ES-I3 (cell line): ENCODE data around the gene ST6GALNAC2.
"Not testable (repeated sequence)": the region's sequence is repeated elsewhere in the genome, so short reads cannot be mapped to it uniquely, and the experiment has no call there.

Experiments used
- H3K36me3 ChIP-seq: 2 replicates; pipeline ENCODE4 v1.6.1; 2013; ENCODE audit warnings: mild to moderate bottlenecking, low read length, control low read depth, moderate library complexity; ENCODE audit not compliant: insufficient read depth
- H3K4me1 ChIP-seq: 2 replicates; pipeline ENCODE4 v1.6.1; 2013; ENCODE audit warnings: mild to moderate bottlenecking, control low read depth, low read length; ENCODE audit not compliant: insufficient read depth
- H3K9ac ChIP-seq: 2 replicates; pipeline ENCODE4 v1.6.1; 2013; ENCODE audit warnings: low read depth, mild to moderate bottlenecking, low read length, moderate library complexity
- H3K9me3 ChIP-seq: 2 replicates; pipeline ENCODE4 v1.6.1; 2013; ENCODE audit warnings: mild to moderate bottlenecking, low read length, moderate library complexity; ENCODE audit not compliant: control insufficient read depth, insufficient read depth

The ST6GALNAC2 gene

DNA sequence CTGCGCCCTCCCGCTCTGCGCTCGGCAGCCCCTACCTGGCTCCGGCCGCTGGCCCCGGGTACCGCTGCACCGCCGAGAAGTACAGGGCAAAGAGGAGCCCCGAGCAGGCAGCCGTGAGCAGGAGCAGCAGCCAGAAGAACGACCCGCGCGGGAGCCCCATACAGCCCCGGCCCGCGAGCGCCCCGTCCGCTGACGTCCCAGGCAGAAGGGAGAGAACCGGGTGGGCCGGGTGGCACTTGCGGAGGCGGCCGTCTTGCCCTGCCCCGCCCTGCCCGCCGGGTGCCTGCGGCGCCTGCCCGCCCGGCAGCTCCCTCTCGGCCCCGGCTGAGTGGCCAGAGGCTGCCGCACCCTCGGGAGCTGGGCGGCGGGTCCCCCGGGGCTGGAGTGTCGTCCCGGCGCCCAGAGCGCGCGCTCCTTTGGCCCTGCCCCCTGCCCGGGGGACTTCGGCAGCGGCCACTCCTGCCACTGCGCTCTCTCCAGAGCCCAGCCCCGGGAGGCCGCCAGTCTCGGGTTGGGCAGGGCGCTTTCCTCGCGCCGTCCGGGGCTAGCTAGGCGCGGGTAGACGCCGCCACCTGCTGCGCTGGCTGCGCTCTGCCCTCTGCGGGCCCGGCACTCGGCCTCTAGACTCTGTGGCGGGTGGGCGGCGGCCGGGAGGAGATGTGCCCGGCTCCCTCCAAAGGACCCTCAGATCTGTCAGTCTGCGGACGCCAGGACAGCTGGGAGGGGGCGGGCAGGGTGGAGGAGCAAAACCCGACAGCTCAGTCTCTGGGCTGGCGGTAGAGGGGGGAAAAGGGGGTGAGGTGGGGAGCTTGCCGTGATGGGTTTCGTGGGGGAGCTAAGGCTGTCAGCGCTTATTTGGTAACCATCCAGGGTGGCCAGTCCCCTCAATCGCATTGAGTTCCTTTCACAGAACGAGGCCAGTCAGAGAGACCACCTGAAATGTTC is at the start of gene ST6GALNAC2:
Gene ST6GALNAC2, minus strand, starts transcription at position 212 of the 945 bp plus-strand sequence. Its CDS starts 52 bp downstream, at position 160.
- Histone ChIP-seq H3K9ac (peak within 1 kb of the TSS; percentile 76), H3K9me3 (no peaks in the 10 kb centered on the region), H3K4me1 (peaks cover 17% of the 10 kb centered on the region), H3K36me3 (no peaks in the 10 kb centered on the region)

DNA sequence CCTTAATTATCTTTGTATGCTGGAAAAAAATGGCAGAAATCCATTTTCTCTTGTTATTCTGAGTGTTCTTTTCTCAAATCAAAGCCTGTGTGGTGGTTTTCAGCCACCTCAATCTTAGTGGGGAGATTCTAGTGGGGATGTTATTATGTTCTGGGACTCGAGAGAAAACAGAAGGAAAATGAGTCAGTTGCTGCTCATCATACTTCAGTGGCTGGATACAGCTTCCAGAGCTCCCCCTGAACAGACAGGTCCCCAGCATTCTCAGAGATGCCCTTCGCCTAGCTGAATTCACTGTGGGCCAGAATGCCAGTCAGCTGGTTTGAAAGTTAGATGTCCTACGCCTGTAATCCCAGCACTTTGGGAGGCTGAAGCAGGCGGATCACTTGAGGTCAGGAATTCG is 49.4 kb upstream of the ST6GALNAC2 start:
- Histone ChIP-seq H3K9ac (no peak overlapping the region), H3K36me3 (no peaks in the 10 kb centered on the region), H3K9me3 (no peaks in the 10 kb centered on the region), H3K4me1 (peaks cover 9% of the 10 kb centered on the region)

DNA sequence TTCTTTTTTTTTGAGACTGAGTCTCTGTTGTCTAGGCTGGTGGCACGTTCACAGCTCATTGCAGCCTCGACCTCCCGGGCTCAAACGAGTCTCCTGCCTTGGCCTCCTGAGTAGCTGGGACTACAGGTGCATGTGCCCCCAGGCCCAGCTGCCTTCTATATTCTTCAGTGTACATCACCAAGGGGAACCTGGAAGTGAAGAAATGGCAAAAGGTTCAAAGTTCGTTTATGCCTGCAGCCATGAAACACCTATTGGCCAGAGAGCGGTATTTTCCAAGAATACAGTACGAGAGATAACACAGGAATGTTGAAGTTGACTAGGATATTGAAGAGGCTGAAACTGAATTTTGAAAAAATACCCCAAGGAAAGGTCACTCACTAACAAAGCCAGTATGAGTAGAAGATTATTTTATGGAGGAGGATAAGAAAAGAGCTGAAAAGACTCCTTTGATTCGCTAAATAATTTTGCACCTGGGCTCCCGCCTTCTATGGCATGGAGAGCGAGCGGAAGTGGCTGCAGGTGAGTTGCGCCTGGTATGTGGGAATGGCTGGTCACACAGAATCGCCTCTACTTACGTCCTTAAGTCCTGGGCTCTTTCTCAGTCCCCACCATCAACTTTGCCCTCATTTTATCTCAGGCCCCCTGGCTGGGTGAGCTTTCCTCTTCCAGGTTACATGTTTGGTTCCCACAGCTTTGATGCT is 48.1 kb upstream of the ST6GALNAC2 start:
- no peak overlapping the region for H3K9ac ChIP-seq
- peaks cover 11% of the 10 kb centered on the region for H3K4me1 ChIP-seq
- H3K36me3 ChIP-seq, result no peaks in the 10 kb centered on the region
- H3K9me3 ChIP-seq, result no peaks in the 10 kb centered on the region

DNA sequence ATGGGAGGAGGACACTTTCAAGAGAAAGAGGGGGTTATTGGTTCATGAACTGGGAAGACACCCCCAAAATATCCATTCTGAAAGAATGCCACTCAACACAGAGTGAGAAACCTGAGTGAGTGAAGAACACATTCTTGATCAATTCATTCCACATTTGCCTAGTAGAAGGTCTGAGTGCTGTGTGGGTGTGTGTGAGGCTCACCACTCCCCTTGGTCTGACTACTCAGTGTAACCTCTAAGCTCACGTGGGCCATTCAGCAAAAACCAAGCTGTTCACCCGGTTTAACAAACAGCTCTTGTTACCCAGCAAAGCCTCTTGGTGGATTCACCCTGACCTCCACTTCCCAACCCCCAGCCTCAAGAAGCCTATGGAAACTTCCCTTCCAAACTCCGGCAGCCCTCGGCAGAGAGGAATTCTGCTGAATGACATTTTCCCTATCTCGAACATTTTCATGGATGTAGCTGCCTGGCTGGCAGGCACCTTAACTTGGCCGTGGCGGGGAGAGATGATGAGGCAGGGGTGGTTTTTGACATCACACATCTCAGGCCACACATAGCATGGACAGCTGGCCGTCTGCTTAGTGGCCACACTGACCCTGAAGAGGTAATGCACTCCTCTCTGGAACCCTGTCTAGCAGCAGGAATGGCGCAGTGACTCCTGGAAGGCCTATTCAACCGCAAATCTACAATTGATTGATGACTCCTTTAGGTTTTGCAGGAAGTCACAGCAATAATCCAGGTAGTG is 46.3 kb upstream of the ST6GALNAC2 start:
- H3K4me1 ChIP-seq, result peaks cover 7% of the 10 kb centered on the region
- no peaks in the 10 kb centered on the region for H3K36me3 ChIP-seq
- no peaks in the 10 kb centered on the region for H3K9me3 ChIP-seq
- no peak overlapping the region for H3K9ac ChIP-seq

DNA sequence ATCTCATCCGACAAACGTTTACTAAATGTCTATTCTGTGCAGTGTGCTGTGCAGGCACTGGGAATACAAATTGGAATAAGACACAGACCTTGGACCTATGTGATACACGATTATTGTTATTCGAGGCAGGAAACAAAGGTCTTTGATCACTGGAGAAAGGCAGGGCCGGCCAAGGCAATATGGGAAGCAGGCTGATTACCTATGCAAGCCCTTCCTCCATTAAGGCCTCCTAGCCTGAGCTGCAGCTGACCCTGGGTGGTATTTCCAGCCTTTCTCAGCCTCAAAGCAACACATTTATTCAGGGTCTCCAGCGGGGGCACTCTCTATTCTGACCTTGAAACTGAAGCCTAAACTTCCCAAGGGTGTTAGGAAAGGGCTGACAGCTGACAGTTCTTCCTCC is 44.5 kb upstream of the ST6GALNAC2 start:
- Histone ChIP-seq H3K9me3 (no peaks in the 10 kb centered on the region), H3K36me3 (no peaks in the 10 kb centered on the region), H3K4me1 (peaks cover 7% of the 10 kb centered on the region), H3K9ac (no peak overlapping the region)

DNA sequence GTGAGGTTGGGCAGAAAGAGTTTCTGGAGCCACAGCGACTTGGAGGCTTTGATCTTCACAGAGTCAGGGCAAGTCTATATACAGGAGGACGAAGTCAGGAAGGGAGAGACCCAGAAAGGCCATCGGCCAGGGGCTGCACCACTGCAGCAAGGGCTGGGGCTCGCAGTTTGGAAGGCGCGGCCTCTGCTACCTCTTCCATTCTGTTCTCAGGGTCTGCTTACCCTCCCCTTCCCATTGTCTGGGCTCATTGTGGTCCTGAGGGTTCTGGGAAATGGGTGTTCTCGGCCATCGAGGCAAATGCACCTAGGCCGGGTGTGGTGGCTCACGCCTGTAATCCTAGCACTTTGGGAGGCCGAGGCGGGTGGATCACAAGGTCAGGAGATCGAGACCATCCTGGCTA is 41.9 kb upstream of the ST6GALNAC2 start:
- Histone ChIP-seq H3K4me1 (peaks cover 7% of the 10 kb centered on the region), H3K36me3 (no peaks in the 10 kb centered on the region), H3K9me3 (no peaks in the 10 kb centered on the region), H3K9ac (no peak overlapping the region)

DNA sequence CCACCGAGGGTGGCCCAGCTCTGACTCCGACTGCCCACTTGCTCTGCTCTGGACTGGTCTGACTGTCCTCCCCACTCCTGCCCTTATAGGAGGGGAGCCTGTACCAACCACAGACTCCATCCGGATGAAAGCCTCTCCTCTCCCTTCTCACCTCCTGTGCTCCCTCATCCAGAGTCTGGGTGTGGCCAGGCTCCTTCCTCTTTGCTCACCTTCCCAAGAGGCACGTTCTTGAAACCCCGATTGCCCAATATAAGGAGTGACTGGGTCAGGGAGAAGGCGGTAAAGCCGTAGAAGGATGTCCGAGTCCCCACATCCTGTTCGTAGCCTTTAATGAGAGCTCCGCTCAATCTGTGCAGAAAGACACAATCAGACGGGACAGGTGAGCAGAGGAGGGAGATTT is 40.8 kb upstream of the ST6GALNAC2 start:
- peaks cover 7% of the 10 kb centered on the region for H3K4me1 ChIP-seq
- no peaks in the 10 kb centered on the region for H3K36me3 ChIP-seq
- no peaks in the 10 kb centered on the region for H3K9me3 ChIP-seq
- no peak overlapping the region for H3K9ac ChIP-seq

DNA sequence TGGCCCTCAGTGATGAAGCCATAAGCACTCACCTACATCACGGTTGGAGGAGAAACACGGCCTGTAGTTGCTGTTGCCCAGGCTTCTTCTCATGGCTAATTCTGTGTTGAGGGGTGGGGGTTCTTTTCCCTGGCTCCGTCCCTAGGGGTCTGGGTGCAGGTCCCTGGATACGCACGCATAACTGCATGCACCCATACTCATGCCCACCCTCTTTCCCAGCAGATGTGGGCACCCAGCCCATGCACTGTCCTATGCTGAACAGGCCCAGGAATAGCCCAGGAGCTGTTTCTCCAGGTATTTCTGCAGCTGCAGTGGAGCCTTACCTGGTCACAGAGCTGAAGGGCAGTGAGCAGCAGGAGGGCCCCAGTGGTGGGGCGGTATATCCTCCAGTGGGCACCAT is 39.8 kb upstream of the ST6GALNAC2 start:
- no peaks in the 10 kb centered on the region for H3K36me3 ChIP-seq
- peaks cover 7% of the 10 kb centered on the region for H3K4me1 ChIP-seq
- H3K9ac ChIP-seq, result no peak overlapping the region
- no peaks in the 10 kb centered on the region for H3K9me3 ChIP-seq

DNA sequence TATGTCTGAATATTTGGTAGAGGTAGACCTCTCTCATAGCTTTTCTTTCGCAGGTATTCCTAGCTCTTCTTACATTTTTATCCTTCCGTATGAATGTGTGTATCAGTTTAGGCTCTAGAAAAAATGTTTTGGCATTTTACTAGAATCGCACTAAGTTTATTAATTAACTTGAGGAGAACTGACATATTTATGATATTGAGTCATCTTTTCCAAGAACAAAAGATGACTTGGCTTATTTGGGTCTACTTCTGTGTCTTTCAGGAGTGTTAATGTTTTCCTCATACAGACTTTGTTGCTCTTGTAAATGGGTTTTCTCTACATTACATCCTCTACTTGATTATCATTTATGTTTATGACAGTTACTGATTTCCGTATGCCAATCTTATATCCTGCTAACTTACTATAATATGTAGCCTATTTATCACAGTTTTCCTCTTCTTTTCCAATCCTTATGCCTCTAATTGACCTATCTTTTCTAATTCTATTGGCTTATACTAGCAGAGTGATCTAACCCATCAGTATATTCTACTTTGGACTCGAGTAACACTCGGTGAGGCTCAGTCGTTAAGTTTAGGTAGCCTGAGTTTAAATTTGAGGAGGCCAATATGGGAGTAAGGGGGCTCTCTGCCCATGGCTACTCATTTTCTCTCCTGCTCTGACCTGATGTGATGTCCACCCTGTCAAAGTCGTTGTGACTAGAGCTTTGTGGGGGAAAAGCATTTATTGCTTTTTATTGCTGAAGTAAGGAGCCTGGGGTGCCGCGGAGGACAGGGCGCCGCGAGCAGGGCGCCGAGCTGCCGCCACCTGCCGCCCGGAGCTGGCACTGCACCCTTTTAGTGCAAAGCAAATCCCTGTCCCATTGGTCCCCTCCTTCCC is 37.8 kb upstream of the ST6GALNAC2 start:
- H3K9ac ChIP-seq, result no peak overlapping the region
- no peaks in the 10 kb centered on the region for H3K4me1 ChIP-seq
- H3K36me3 ChIP-seq, result no peaks in the 10 kb centered on the region
- H3K9me3 ChIP-seq, result no peaks in the 10 kb centered on the region

DNA sequence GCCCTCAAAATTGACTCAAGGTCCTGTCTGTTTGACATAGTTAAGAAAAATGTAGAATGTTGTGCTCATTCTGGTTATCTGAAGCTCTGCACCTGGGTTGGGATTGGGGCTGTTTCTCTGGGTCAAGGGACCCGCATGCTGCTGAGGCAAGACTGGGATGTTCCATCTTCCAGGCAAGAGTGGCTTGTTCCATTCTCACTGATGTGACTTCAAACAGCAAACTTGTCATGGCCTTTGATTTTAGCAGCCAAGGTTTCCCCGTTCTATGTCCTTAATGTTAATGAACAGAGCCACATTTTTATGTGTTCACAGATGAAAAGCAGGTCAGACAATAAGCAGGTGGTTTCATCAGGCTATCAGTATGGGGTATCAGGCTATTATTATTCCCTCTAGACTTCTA is 32.2 kb upstream of the ST6GALNAC2 start:
- Histone ChIP-seq H3K9me3 (peaks cover 5% of the 10 kb centered on the region; the same call in 1 of the 2 replicates), H3K36me3 (no peaks in the 10 kb centered on the region), H3K4me1 (no peaks in the 10 kb centered on the region; the same call in 1 of the 2 replicates), H3K9ac (no peak overlapping the region)

DNA sequence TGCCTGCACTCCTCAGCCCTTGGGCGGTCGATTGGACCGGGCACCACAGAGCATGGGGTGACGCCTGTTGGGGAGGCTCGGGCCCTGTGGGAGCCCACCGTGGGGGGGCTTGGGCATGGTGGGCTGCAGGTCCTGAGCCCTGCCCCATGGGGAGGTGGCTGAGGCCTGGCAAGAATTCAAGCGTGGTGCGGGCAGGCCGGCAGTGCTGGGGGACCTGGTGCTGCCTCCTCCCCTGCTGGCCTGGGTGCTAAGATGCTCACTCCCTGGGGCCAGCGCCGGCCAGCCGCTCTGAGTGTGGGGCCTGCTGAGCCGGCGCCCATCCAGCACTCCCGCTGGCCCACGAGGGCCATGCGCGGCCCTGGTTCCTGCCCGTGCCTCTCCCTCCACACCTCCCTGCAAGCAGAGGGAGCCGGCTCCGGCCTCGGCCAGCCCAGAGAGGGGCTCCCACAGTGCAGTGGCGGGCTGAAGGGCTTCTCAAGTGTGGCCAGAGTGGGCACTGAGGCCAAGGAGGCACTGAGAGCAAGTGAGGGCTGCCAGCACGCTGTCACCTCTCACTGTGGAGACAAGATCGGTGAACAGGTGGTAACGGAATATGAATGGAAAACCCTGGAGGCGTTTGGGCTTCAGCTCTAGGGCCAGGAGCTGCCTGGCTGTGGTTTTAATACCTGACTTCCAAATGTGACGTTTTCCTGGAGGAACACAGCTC is 29.4 kb upstream of the ST6GALNAC2 start:
- Histone ChIP-seq H3K4me1 (no peaks in the 10 kb centered on the region; the same call in 1 of the 2 replicates), H3K36me3 (no peaks in the 10 kb centered on the region), H3K9me3 (peaks cover 13% of the 10 kb centered on the region; the same call in 1 of the 2 replicates), H3K9ac (no peak overlapping the region)

DNA sequence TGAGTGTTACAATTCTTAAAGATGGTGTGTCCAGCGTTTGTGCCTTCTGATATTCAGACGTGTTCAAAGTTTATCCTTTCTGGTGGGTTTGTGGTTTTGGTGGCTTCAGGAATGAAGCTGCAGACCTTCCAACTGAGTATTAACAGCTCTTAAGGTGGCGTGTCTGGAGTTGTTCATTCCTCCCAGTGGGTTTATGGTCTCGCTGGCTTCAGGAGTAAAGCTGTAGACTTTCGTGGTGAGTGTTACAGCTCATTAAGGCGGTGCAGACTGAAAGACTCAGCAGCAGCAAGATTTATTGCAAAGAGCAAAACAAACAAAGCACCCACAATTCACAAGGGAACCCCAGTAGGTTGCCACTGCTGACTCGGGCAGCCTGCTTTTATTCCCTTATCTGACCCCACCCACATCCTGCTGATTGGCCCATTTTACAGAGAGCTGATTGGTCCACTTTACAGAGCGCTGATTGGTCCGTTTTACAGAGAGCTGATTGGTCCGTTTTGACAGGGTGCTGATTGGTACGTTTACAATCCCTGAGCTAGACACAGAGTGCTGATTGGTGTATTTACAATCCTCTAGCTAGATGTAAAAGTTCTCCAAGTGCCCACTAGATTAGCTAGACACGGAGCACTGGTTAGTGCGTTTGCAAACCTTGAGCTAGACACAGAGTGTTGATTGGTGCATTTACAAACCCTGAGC is 28.6 kb upstream of the ST6GALNAC2 start:
- H3K9ac ChIP-seq, H3K36me3 ChIP-seq, H3K4me1 ChIP-seq: not testable (repeated sequence)
- peaks cover 13% of the 10 kb centered on the region; the same call in 1 of the 2 replicates for H3K9me3 ChIP-seq
